Right atrium auricular region (tissue), 2 donors: ENCODE data around the gene ANAPC10. TPM values are rescaled to one million over a fixed set of nuclear protein-coding genes. Genes with fewer than 3 reads are reported as not detected.

Experiments
- DNase-seq: peaks from one replicate; pipeline ENCODE4 v3.0.0-alpha.2; 2019; ENCODE audit warnings: low spot score
- H3K27ac ChIP-seq, 2 donors: fragments of 200-600 bp; sonication (generic); 1 replicate in 1 of 2; 2 replicates in 1 of 2; pipeline ENCODE4 v1.5.1; 2016 to 2019
- H3K27me3 ChIP-seq, 2 donors: fragments of 200-600 bp; sonication (generic); one replicate each; pipeline versions ENCODE4 v1.5.1 to v1.6.0; 2017 to 2019
- H3K36me3 ChIP-seq: fragments of 200-600 bp; sonication (generic); one replicate; pipeline ENCODE4 v1.5.1; 2016
- H3K4me1 ChIP-seq, 2 donors: fragments of 200-600 bp; sonication (generic); one replicate each; pipeline versions ENCODE4 v1.5.1 to v1.6.0; 2017 to 2019
- H3K4me3 ChIP-seq, 2 donors: fragments of 200-600 bp; sonication (generic); 1 replicate in 1 of 2; 2 replicates in 1 of 2; pipeline ENCODE4 v1.5.1; 2017 to 2019; ENCODE audit warnings: mild to moderate bottlenecking in 1 of 2, moderate library complexity in 1 of 2
- H3K9me3 ChIP-seq, 2 donors: fragments of 200-600 bp; sonication (generic); one replicate each; pipeline ENCODE4 v1.5.1; 2019
- total RNA-seq, 2 donors: library from RNA; depleted of rRNA; stranded (reverse); fragments of >200 nt; gene quantifications; one replicate each; pipeline ENCODE4 v1.1.0, GENCODE V29; 2016
- TF ChIP-seq, protein P1 (sequence below), 2 donors: fragments of 200-600 bp; sonication (generic); IDR thresholded peaks; one replicate each; pipeline ENCODE4 v1.5.1; 2019; ENCODE audit warnings: antibody characterized with exemption in 2 of 2

Gene ANAPC10
- total RNA-seq, 2 donors from 2014 or later, result 15.4 to 20.3 TPM

DNA sequence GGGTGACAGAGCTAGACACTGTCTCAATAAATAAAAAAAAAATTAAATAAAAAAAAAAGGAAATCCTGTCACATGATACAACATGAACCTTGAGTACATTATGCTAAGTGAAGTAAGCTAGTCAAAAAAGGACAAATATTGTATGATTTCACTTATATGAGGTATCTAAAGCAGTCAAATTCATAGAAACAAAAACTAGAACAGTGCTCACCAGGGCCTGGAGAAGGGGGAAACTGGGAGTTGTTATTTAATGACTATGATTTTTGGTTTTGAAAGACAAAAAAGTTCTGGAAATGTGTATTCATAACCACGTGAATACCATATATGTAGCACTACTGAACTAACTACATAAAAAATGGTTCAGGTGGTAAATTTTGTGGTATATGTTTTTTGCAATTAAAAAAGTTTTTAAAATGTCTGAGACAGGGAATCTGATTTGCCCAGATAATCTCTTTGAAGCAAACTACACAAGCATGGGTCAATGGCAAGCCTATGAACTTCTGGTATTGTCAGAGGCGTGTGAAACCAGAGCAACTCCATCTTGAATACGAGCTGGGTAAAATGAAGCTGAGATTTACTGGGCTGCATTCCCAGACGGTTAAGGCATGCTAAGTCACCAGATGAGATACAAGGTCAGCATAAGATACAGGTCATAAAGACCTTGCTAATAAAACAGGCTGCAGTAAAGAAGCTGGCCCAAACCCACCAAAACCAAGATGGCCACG lies 42.3 kb downstream of the ANAPC10 start:
- H3K36me3 ChIP-seq, result no peaks in the 10 kb centered on the region
- H3K9me3 ChIP-seq, result no peaks in the 10 kb centered on the region
- no peak overlapping the region for H3K27ac ChIP-seq
- no peak overlapping the region for H3K4me3 ChIP-seq
- no peaks in the 10 kb centered on the region for H3K4me1 ChIP-seq
- TF ChIP-seq, protein P1, sequence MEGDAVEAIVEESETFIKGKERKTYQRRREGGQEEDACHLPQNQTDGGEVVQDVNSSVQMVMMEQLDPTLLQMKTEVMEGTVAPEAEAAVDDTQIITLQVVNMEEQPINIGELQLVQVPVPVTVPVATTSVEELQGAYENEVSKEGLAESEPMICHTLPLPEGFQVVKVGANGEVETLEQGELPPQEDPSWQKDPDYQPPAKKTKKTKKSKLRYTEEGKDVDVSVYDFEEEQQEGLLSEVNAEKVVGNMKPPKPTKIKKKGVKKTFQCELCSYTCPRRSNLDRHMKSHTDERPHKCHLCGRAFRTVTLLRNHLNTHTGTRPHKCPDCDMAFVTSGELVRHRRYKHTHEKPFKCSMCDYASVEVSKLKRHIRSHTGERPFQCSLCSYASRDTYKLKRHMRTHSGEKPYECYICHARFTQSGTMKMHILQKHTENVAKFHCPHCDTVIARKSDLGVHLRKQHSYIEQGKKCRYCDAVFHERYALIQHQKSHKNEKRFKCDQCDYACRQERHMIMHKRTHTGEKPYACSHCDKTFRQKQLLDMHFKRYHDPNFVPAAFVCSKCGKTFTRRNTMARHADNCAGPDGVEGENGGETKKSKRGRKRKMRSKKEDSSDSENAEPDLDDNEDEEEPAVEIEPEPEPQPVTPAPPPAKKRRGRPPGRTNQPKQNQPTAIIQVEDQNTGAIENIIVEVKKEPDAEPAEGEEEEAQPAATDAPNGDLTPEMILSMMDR (IDR thresholded peaks at IDR 0.05), result no peak
- no peak for DNase-seq
- H3K27me3 ChIP-seq, result no peaks in the 10 kb centered on the region

DNA sequence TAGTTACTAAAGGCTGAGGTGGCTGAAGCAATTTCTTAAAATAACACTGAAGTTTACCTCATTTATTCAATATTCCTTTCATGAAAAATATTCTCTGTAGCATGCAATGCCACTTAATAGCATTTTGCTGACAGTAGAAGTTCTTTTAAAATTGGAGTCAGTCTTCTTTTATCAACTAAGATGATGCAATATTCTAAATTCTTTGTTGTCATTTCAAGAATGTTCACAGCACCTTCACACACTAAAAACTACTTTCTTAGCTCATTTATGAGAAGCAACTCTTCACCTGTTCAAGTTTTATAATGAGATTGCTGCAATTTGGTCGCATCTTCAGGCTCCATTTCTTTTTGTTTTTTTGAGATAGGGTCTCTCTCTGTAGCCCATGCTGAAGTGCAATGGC lies 48.8 kb downstream of the ANAPC10 start:
- Histone ChIP-seq H3K4me3 (no peak overlapping the region), H3K9me3 (no peaks in the 10 kb centered on the region), H3K27me3 (no peaks in the 10 kb centered on the region), H3K4me1 (no peaks in the 10 kb centered on the region), H3K27ac (no peak overlapping the region), H3K36me3 (no peaks in the 10 kb centered on the region)
- no peak for DNase-seq
- TF ChIP-seq, protein P1 (IDR thresholded peaks at IDR 0.05), result no peak

DNA sequence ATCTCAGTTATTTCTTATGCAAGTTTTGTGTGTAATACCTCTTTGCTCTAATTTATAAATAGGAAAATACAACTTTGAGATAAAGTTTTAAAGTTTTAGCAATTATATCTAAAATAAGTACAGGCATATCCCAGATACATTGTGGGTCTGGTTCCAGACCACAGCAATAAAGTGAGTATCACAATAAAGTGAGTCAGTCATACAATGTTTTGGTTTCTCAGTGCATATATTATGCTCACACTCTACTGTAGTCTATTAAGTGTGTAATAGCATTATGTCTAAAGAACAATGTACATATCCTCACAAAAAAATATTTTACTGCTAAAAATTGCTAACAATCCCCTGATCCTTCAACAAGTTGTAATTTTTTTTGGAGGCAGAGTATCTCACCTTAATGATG lies 49.2 kb downstream of the ANAPC10 start:
- Histone ChIP-seq H3K9me3 (no peaks in the 10 kb centered on the region), H3K4me1 (no peaks in the 10 kb centered on the region), H3K27ac (no peak overlapping the region), H3K36me3 (no peaks in the 10 kb centered on the region), H3K27me3 (no peaks in the 10 kb centered on the region), H3K4me3 (no peak overlapping the region)
- DNase-seq, result no peak
- TF ChIP-seq, protein P1 (IDR thresholded peaks at IDR 0.05), result no peak

DNA sequence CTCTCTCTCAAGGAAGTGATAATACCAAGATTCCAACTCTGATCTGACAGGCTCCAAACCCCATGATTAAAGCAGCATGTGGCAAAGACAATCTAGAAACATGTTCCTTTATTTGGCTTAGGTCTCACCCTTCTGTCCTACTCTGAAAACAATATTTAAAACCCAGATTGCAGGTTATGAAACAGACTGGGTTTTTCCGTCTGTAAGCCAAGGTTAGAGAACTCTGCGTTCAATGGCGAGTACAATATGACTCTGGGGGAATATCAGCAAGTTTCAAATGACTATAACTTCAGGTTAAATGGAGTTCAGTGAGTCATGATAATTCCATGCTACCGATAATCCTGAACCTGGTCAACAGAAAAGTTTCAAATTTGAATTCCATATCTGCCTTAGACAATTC lies 50.8 kb downstream of the ANAPC10 start:
- no peak for DNase-seq
- Histone ChIP-seq H3K27me3 (no peaks in the 10 kb centered on the region), H3K27ac (no peak overlapping the region), H3K4me1 (no peaks in the 10 kb centered on the region), H3K9me3 (no peaks in the 10 kb centered on the region), H3K4me3 (no peak overlapping the region), H3K36me3 (no peaks in the 10 kb centered on the region)
- TF ChIP-seq, protein P1 (IDR thresholded peaks at IDR 0.05), result no peak

DNA sequence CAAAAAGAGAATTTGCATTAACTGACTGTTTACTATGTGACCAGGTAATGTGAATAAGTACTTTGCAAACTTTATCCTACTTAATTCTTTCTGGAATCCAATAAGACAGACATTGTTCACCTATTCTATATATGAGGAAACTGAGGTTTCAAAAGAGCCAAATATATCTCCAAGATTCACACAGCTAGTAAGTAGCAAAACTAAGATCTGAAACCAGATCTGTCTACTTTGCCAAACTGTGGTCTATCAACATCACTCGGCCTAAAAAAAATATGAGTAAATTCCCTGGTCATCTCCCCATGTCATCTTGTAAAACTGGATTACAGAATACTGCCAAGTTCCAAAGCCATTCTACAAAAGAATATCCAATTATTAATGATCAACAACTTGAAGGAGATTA lies 52.8 kb downstream of the ANAPC10 start:
- DNase-seq, result no peak
- H3K27ac ChIP-seq, result no peak overlapping the region
- H3K9me3 ChIP-seq, result no peaks in the 10 kb centered on the region
- H3K4me3 ChIP-seq, result no peak overlapping the region
- TF ChIP-seq, protein P1 (IDR thresholded peaks at IDR 0.05), result no peak
- no peaks in the 10 kb centered on the region for H3K4me1 ChIP-seq
- no peaks in the 10 kb centered on the region for H3K36me3 ChIP-seq
- H3K27me3 ChIP-seq, result no peaks in the 10 kb centered on the region

DNA sequence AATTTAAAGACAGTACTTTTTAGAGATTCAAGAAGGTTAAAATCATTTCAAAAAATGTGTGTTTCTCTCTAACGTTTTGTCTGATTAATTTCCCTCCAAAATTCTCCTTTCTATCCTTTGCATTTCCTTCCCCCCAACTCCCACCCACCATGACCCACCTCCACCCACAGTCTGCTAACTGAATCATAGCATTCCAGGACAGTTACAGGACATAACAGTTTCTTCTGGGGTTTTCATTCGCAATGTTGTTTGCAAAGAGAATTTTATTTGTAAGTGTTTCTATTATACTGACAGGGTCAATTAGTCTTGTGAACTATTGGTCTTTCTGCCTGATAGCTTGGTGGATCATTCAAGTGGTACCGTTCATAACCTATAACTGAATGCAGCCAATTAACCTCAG lies 53.7 kb downstream of the ANAPC10 start:
- no peaks in the 10 kb centered on the region for H3K9me3 ChIP-seq
- H3K4me3 ChIP-seq, result no peak overlapping the region
- no peaks in the 10 kb centered on the region for H3K27me3 ChIP-seq
- no peak for DNase-seq
- H3K36me3 ChIP-seq, result no peaks in the 10 kb centered on the region
- no peak overlapping the region for H3K27ac ChIP-seq
- TF ChIP-seq, protein P1 (IDR thresholded peaks at IDR 0.05), result no peak
- no peaks in the 10 kb centered on the region for H3K4me1 ChIP-seq
